ENCODE measurements around the gene GPRIN3. TPM values are rescaled to one million over a fixed set of nuclear protein-coding genes. Genes with fewer than 3 reads are reported as not detected.

Gene GPRIN3
- total RNA-seq, 4 donors from 2014 or later: 1.2 to 3.4 (median 1.7) TPM

DNA sequence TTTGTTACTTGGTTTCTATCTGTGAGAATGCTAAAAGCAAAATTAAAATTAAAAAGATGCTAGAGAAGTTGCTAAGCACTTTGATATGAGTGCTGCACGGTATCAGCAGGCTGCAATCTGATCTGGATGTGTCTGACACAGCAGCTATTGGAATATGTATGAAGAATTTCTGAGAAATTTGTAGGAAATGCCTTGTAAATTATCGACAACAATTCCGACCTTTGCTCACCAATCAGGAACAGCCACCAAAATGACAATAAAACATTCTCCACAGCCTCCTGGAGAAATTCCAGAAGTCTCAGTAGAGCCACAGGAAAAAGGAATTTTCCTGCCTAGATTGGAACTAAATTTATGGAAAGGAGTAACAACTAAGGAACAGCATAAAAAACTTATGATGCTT is 113.8 kb downstream of the GPRIN3 start:
- Histone ChIP-seq H3K36me3 (no peaks in the 10 kb centered on the region), H3K9me3 (no peaks in the 10 kb centered on the region), H3K27ac (no peak overlapping the region), H3K27me3 (no peaks in the 10 kb centered on the region), H3K4me3 (no peak overlapping the region), H3K4me1 (no peaks in the 10 kb centered on the region)
- 31% methylated on average over 3 of the region's 3 CpGs for WGBS
- no peak for DNase-seq (ENCODE audit: low spot score in 2 of 2)
- TF ChIP-seq POLR2A (IDR thresholded peaks at IDR 0.05): no peak
- no peak for TF ChIP-seq POLR2AphosphoS5 (IDR thresholded peaks at IDR 0.05)
- no peak for TF ChIP-seq EP300 (IDR thresholded peaks at IDR 0.05)
- TF ChIP-seq, protein P1, sequence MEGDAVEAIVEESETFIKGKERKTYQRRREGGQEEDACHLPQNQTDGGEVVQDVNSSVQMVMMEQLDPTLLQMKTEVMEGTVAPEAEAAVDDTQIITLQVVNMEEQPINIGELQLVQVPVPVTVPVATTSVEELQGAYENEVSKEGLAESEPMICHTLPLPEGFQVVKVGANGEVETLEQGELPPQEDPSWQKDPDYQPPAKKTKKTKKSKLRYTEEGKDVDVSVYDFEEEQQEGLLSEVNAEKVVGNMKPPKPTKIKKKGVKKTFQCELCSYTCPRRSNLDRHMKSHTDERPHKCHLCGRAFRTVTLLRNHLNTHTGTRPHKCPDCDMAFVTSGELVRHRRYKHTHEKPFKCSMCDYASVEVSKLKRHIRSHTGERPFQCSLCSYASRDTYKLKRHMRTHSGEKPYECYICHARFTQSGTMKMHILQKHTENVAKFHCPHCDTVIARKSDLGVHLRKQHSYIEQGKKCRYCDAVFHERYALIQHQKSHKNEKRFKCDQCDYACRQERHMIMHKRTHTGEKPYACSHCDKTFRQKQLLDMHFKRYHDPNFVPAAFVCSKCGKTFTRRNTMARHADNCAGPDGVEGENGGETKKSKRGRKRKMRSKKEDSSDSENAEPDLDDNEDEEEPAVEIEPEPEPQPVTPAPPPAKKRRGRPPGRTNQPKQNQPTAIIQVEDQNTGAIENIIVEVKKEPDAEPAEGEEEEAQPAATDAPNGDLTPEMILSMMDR (IDR thresholded peaks at IDR 0.05): no peak

Other genes with a start within 250 kb of the GPRIN3 start
- gene TIGD2, start 196.3 kb downstream of the GPRIN3 start, total RNA-seq: 1 to 10 TPM; 2.9 to 7.6 (median 4.9) TPM